Loucy (cell line): ENCODE measurements around the gene CAMK1D.
"Not testable (repeated sequence)": the region's sequence is repeated elsewhere in the genome, so short reads cannot be mapped to it uniquely, and the experiment has no call there.

Experiments used
- H2AFZ ChIP-seq: fragments of 200-600 bp; sonication (generic); 2 replicates; pipeline ENCODE4 v1.6.0; 2016; ENCODE audit warnings: antibody characterized with exemption, mild to moderate bottlenecking, low read length, moderate library complexity
- H3F3A ChIP-seq: fragments of 200-600 bp; 2 replicates; pipeline ENCODE4 v1.6.0; 2016; ENCODE audit warnings: antibody characterized with exemption, low read depth, mild to moderate bottlenecking
- H3K27me3 ChIP-seq: fragments of 200-600 bp; sonication (generic); 2 replicates; pipeline ENCODE4 v1.6.1; 2014; ENCODE audit warnings: low read length, mild to moderate bottlenecking; ENCODE audit not compliant: insufficient read depth, poor library complexity, severe bottlenecking
- H3K36me3 ChIP-seq: fragments of 200-600 bp; sonication (generic); 2 replicates; pipeline ENCODE4 v1.6.1; 2016; ENCODE audit warnings: low read length; ENCODE audit not compliant: insufficient read depth
- H3K4me1 ChIP-seq: fragments of 200-600 bp; sonication (generic); 2 replicates; pipeline ENCODE4 v1.5.1; 2014; ENCODE audit warnings: low read length, mild to moderate bottlenecking; ENCODE audit not compliant: insufficient read depth, poor library complexity, severe bottlenecking
- H3K4me2 ChIP-seq: fragments of 200-600 bp; sonication (generic); 2 replicates; pipeline ENCODE4 v1.6.0; 2014; ENCODE audit warnings: antibody characterized with exemption, low read length, low read depth, mild to moderate bottlenecking; ENCODE audit not compliant: poor library complexity, severe bottlenecking
- H3K4me3 ChIP-seq: fragments of 200-600 bp; sonication (generic); 2 replicates; pipeline ENCODE4 v1.5.1; 2014; ENCODE audit warnings: low read length, mild to moderate bottlenecking, mixed read lengths; ENCODE audit not compliant: poor library complexity, severe bottlenecking
- H3K79me2 ChIP-seq: fragments of 200-600 bp; sonication (generic); 2 replicates; pipeline ENCODE4 v1.6.1; 2014; ENCODE audit warnings: low read length; ENCODE audit not compliant: insufficient read depth
- H3K9ac ChIP-seq: fragments of 200-600 bp; sonication (generic); 2 replicates; pipeline ENCODE4 v1.6.0; 2014; ENCODE audit warnings: mild to moderate bottlenecking, low read depth, low read length, moderate library complexity; ENCODE audit not compliant: poor library complexity, severe bottlenecking
- H3K9me2 ChIP-seq: fragments of 200-600 bp; sonication (generic); replicated peaks from 2 replicates; pipeline ENCODE4 v1.6.1; 2016; ENCODE audit warnings: low read depth, low read length, mixed read lengths
- H3K9me3 ChIP-seq: fragments of 200-600 bp; sonication (generic); 2 replicates; pipeline ENCODE4 v1.6.1; 2014; ENCODE audit warnings: mild to moderate bottlenecking, antibody characterized with exemption, low read length, low read depth; ENCODE audit not compliant: insufficient read depth
- H4K20me1 ChIP-seq: fragments of 200-600 bp; sonication (generic); 2 replicates; pipeline ENCODE4 v1.6.0; 2014; ENCODE audit warnings: antibody characterized with exemption, low read length, mild to moderate bottlenecking; ENCODE audit not compliant: insufficient read depth, poor library complexity, severe bottlenecking
- EZH2phosphoT487 ChIP-seq: fragments of 200-600 bp; IDR thresholded peaks from 2 replicates; pipeline ENCODE4 v1.6.1; 2018; ENCODE audit warnings: antibody characterized with exemption, mild to moderate bottlenecking, moderate library complexity, borderline replicate concordance
- TF ChIP-seq, protein P1 (sequence below): fragments of 200-600 bp; sonication (generic); conservative IDR thresholded peaks from 2 replicates; pipeline ENCODE4 v1.5.1; 2014; ENCODE audit warnings: mild to moderate bottlenecking, antibody characterized with exemption, low read length

CAMK1D gene

DNA sequence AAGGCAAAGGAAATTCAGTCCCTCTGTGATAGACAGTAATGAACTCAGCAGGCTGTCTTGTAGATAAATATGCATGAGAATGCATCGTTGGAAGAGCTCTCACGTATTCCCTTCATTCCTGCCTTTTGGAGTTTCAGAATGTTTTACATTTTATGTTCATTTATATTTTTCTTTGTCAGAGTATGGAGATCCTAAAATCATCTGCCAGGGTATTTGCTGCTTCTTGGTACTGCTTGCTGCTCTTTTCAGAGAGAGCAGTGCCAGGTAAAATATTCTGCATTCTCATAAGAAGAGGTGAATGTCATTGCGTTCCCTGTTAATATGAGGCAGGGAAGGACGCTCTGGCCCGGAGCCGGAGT is 362.0 kb downstream of the CAMK1D start:
- Histone ChIP-seq H4K20me1 (no peaks in the 10 kb centered on the region), H3K27me3 (no peaks in the 10 kb centered on the region), H2AFZ (no peak overlapping the region), H3K4me1 (peaks cover 2% of the 10 kb centered on the region), H3K36me3 (no peaks in the 10 kb centered on the region), H3K9me3 (no peaks in the 10 kb centered on the region), H3K4me2 (no peak overlapping the region), H3K9ac (no peak overlapping the region), H3K4me3 (no peak overlapping the region), H3K9me2 (no peaks in the 10 kb centered on the region), H3F3A (no peaks in the 10 kb centered on the region), H3K79me2 (no peaks in the 10 kb centered on the region)
- no peak for TF ChIP-seq EZH2phosphoT487
- TF ChIP-seq, protein P1, sequence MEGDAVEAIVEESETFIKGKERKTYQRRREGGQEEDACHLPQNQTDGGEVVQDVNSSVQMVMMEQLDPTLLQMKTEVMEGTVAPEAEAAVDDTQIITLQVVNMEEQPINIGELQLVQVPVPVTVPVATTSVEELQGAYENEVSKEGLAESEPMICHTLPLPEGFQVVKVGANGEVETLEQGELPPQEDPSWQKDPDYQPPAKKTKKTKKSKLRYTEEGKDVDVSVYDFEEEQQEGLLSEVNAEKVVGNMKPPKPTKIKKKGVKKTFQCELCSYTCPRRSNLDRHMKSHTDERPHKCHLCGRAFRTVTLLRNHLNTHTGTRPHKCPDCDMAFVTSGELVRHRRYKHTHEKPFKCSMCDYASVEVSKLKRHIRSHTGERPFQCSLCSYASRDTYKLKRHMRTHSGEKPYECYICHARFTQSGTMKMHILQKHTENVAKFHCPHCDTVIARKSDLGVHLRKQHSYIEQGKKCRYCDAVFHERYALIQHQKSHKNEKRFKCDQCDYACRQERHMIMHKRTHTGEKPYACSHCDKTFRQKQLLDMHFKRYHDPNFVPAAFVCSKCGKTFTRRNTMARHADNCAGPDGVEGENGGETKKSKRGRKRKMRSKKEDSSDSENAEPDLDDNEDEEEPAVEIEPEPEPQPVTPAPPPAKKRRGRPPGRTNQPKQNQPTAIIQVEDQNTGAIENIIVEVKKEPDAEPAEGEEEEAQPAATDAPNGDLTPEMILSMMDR = no peak

DNA sequence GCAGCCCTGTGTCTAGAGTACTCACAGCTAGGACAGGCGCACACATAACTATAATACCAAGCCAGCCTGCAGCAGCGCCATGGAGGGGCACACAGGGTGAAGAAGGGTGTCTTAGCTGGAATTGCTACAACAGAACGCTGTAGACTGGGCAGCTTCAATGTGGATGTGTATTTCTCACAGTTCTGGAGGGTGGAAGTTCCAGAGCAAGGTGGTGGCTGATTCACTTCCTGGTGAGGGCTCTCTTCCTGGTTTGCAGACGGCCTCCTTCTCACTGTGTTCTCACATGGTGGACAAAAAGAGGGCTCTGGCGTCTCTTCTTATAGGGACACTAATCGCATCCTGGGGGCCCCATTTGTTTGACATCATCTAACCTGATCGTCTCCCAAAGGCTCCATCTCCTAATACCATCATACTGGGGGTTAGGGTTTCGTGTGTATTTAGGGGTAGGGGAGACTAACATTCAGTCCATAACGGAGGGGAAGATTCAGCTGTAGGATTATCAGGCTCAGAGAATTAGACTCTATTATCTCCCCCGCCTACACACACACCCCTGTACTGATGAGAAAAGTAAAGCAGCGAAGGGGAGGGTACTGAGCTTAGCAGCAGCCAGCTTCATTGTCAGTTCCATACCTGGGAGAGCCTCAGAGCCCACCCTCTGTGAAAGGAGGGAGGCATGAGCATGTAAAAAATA is 363.1 kb downstream of the CAMK1D start:
- Histone ChIP-seq H3K9ac (no peak overlapping the region), H3K9me2 (no peaks in the 10 kb centered on the region), H3K79me2 (no peaks in the 10 kb centered on the region), H3K9me3 (no peaks in the 10 kb centered on the region), H3K4me1 (peaks cover 2% of the 10 kb centered on the region), H3K36me3 (no peaks in the 10 kb centered on the region), H3K4me2 (no peak overlapping the region), H3K4me3 (no peak overlapping the region), H3F3A (no peaks in the 10 kb centered on the region), H3K27me3 (no peaks in the 10 kb centered on the region), H4K20me1 (no peaks in the 10 kb centered on the region), H2AFZ (peak overlapping the region; percentile 61; the same call in 1 of the 2 replicates)
- TF ChIP-seq EZH2phosphoT487 = no peak
- TF ChIP-seq, protein P1 = no peak

DNA sequence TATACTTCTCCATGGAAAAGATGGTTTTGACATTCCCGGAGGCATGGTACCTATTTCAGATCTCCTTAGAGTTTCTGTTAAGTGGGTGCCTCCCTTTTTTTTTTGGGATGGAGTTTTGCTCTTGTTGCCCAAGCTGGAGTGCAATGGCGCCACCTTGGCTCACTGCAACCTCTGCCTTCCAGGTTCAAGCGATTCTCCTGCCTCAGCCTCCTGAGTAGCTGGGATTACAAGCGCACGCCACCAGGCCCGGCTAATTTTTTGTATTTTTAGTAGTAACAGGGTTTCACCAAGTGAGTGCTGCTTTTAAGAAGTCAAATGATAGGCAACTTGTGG is 363.6 kb downstream of the CAMK1D start:
- not testable (repeated sequence) for H3K4me3 ChIP-seq, H3F3A ChIP-seq, H3K27me3 ChIP-seq, H3K79me2 ChIP-seq, H4K20me1 ChIP-seq, H3K9me3 ChIP-seq, H3K36me3 ChIP-seq, H3K4me1 ChIP-seq, H3K9me2 ChIP-seq, H3K4me2 ChIP-seq, H3K9ac ChIP-seq
- H2AFZ ChIP-seq = 0 out of 2 replicates have a peak overlapping the region, but pooled peaks have one; percentile 61
- TF ChIP-seq, protein P1 = peak; percentile 38; the same call in 1 of the 2 replicates
